ENCODE data around the gene HOXC4. TPM values are rescaled to one million over a fixed set of nuclear protein-coding genes. Genes with fewer than 3 reads are reported as not detected.

HOXC4 gene
- polyA plus RNA-seq, 1 donor from 2014 or later = not detected

DNA sequence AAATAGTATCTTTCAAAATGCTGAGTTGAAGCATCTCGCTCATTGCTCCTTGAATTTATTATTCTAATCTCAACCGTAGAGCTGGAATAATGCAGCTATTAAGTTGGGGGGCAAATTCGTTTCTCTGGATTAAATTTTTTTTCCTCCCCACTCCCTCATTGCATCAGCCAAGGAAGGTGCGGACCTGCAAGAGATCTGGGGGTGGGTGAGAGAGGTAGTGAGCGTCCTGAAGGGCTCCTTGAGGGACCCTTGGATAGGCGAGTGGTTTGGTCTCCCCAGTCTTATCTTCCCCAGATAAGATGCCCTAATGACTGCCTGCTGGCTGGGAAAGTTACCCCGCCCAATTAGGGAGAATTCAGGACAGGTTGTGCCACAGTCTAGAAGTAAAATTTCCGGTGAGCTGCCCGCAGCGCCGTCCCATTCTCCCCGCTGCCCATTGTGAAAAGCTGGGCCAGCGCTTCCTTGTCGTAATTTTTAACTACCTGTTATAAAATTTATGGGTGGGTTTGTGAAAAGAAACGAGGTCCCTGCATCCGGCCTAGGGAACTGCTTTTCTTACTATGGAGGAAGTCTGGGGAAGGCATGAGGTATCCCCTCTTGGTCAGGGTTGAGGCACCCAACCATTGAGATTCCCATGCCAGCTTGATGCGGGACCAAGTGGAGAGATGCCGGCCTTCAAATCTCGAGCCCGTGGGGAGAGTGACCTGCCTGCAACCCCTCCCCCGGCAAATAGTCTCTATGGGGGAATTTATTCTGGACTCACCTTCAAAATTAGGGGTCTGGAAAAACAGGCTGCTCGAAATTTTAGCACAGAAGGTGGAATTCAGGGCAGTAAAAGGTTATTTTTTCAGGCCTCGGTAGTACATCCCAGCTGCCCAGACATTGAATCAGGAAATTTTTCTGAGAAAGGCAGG is 38.4 kb upstream of the HOXC4 start:
- TF ChIP-seq POLR2AphosphoS5 (IDR thresholded peaks at IDR 0.05) = peak; percentile 69
- TF ChIP-seq EZH2 (IDR thresholded peaks at IDR 0.05; ENCODE audit: borderline replicate concordance, insufficient read depth, low read length, poor library complexity, severe bottlenecking) = no peak
- no peaks in the 10 kb centered on the region for H3K9me3 ChIP-seq (ENCODE audit: low read length)
- H3K27me3 ChIP-seq (ENCODE audit: insufficient read depth, low read depth, low read length) = peaks cover 98% of the 10 kb centered on the region
- H4K20me1 ChIP-seq (ENCODE audit: insufficient read depth) = no peaks in the 10 kb centered on the region
- no peaks in the 10 kb centered on the region for H3K9me2 ChIP-seq (ENCODE audit: insufficient read depth, low read length)
- no peaks in the 10 kb centered on the region for H3K36me3 ChIP-seq (ENCODE audit: insufficient read depth, low read length)
- no peak overlapping the region for H3K27ac ChIP-seq (ENCODE audit: low read length)
- H3K4me2 ChIP-seq (ENCODE audit: low read length) = no peak overlapping the region
- H3K9ac ChIP-seq (ENCODE audit: low read length) = no peak overlapping the region
- H2AFZ ChIP-seq (ENCODE audit: low read depth, low read length) = no peak overlapping the region
- H3F3A ChIP-seq (ENCODE audit: insufficient read depth, low read length, poor library complexity, severe bottlenecking) = no peaks in the 10 kb centered on the region
- H3K4me3 ChIP-seq (ENCODE audit: low read length) = no peak overlapping the region
- H3K79me2 ChIP-seq (replicated peaks; ENCODE audit: insufficient read depth, low read length) = no peaks in the 10 kb centered on the region

- H3K9me2 ChIP-seq (ENCODE audit: insufficient read depth, low read length) = no peaks in the 10 kb centered on the region
- no peak overlapping the region for H3K4me3 ChIP-seq (ENCODE audit: low read length)
- peaks cover 98% of the 10 kb centered on the region for H3K27me3 ChIP-seq (ENCODE audit: insufficient read depth, low read depth, low read length)
- H3K9ac ChIP-seq (ENCODE audit: low read length) = no peak overlapping the region
- H3K27ac ChIP-seq (ENCODE audit: low read length) = no peak overlapping the region
- H3K4me2 ChIP-seq (ENCODE audit: low read length) = no peak overlapping the region
- no peaks in the 10 kb centered on the region for H3K9me3 ChIP-seq (ENCODE audit: low read length)
- no peaks in the 10 kb centered on the region for H4K20me1 ChIP-seq (ENCODE audit: insufficient read depth)
- H3K79me2 ChIP-seq (replicated peaks; ENCODE audit: insufficient read depth, low read length) = no peaks in the 10 kb centered on the region
- no peak overlapping the region for H2AFZ ChIP-seq (ENCODE audit: low read depth, low read length)
- TF ChIP-seq POLR2AphosphoS5 (IDR thresholded peaks at IDR 0.05) (no peak), TAF1 (IDR thresholded peaks at IDR 0.05; ENCODE audit: low read depth) (no peak), MXI1 (conservative IDR thresholded peaks at IDR 0.05; ENCODE audit: poor library complexity, severe bottlenecking) (no peak), SMC3 (conservative IDR thresholded peaks at IDR 0.05; ENCODE audit: poor library complexity) (no peak), EP300 (conservative IDR thresholded peaks at IDR 0.05; ENCODE audit: poor library complexity, severe bottlenecking) (no peak), REST (IDR thresholded peaks at IDR 0.05; ENCODE audit: borderline replicate concordance) (no peak), RAD21 (conservative IDR thresholded peaks at IDR 0.05) (no peak), EZH2 (IDR thresholded peaks at IDR 0.05; ENCODE audit: borderline replicate concordance, insufficient read depth, low read length, poor library complexity, severe bottlenecking) (no peak), CTCF (IDR thresholded peaks at IDR 0.05; ENCODE audit: poor library complexity, severe bottlenecking) (no peak)
- no peaks in the 10 kb centered on the region for H3K36me3 ChIP-seq (ENCODE audit: insufficient read depth, low read length)
- no peaks in the 10 kb centered on the region for H3F3A ChIP-seq (ENCODE audit: insufficient read depth, low read length, poor library complexity, severe bottlenecking)
These were observed 37.6 kb upstream of the HOXC4 start for GRCh38 chr12:54016051-54016450.
